Nephron progenitor cell (in vitro differentiated cells): Measurements from ENCODE around the gene FER1L5.

Experiments
- DNase-seq: peaks from one replicate; pipeline ENCODE4 v3.0.0; 2021
- H3K27ac Mint-ChIP-seq: 2 replicates; pipeline ENCODE4 v1.8.0; 2021; ENCODE audit warnings: mild to moderate bottlenecking, moderate library complexity, mixed read lengths
- H3K27me3 Mint-ChIP-seq: 2 replicates; pipeline ENCODE4 v1.8.0; 2021; ENCODE audit warnings: mild to moderate bottlenecking, low read depth, mixed read lengths; ENCODE audit not compliant: poor library complexity
- H3K36me3 Mint-ChIP-seq: 2 replicates; pipeline ENCODE4 v1.8.0; 2021; ENCODE audit warnings: low read depth, mixed read lengths
- H3K4me1 Mint-ChIP-seq: 2 replicates; pipeline ENCODE4 v1.8.0; 2021; ENCODE audit warnings: mixed read lengths
- H3K4me3 Mint-ChIP-seq: 2 replicates; pipeline ENCODE4 v1.8.0; 2021; ENCODE audit warnings: mild to moderate bottlenecking, moderate library complexity, mixed read lengths
- H3K9me3 Mint-ChIP-seq: 2 replicates; pipeline ENCODE4 v1.8.0; 2021; ENCODE audit warnings: mild to moderate bottlenecking, moderate library complexity, mixed read lengths
- CTCF ChIP-seq: fragments of 200-600 bp; sonication (generic); IDR thresholded peaks from 2 replicates; pipeline ENCODE4 v1.5.0; 2021; ENCODE audit warnings: antibody characterized with exemption

The FER1L5 gene

GRCh38 chr2:96637385-96638143 lies 5.0 kb upstream of the FER1L5 start:
- Mint-ChIP-seq H3K27me3 (peaks cover 3% of the 10 kb centered on the region), H3K4me3 (peak overlapping the region; percentile 94), H3K4me1 (peaks cover 38% of the 10 kb centered on the region), H3K27ac (peak overlapping the region; percentile 92), H3K9me3 (no peaks in the 10 kb centered on the region), H3K36me3 (peaks cover 19% of the 10 kb centered on the region)
- peak; percentile 81 for DNase-seq
- no peak for TF ChIP-seq CTCF

GRCh38 chr2:96638144-96639121 lies 4.1 kb upstream of the FER1L5 start, which contains the start of gene KANSL3:
TSS of gene KANSL3 (minus strand) at chr2:96638312. CDS start at chr2:96637135, 1,177 bp downstream.
- peaks cover 19% of the 10 kb centered on the region for H3K36me3 Mint-ChIP-seq

GRCh38 chr2:96647681-96648080 lies 5.1 kb downstream of the FER1L5 start:
- Mint-ChIP-seq H3K36me3 (no peaks in the 10 kb centered on the region), H3K9me3 (no peaks in the 10 kb centered on the region), H3K4me1 (peaks cover 16% of the 10 kb centered on the region), H3K27ac (no peak overlapping the region), H3K27me3 (peaks cover 6% of the 10 kb centered on the region), H3K4me3 (no peak overlapping the region)
- DNase-seq, result no peak
- TF ChIP-seq CTCF, result no peak

More at GRCh38 chr2:96638144-96639121, 4.1 kb upstream of the FER1L5 start, which contains the start of gene KANSL3:
- H3K4me3 Mint-ChIP-seq, result peak within 1 kb of the TSS; percentile 94
- H3K9me3 Mint-ChIP-seq, result no peaks in the 10 kb centered on the region
- DNase-seq, result peak; percentile 92
- TF ChIP-seq CTCF, result no peak
- peaks cover 3% of the 10 kb centered on the region for H3K27me3 Mint-ChIP-seq
- H3K4me1 Mint-ChIP-seq, result peaks cover 42% of the 10 kb centered on the region
- peak within 1 kb of the TSS; percentile 92 for H3K27ac Mint-ChIP-seq

GRCh38 chr2:96648306-96648930 lies 5.9 kb downstream of the FER1L5 start:
- TF ChIP-seq CTCF, result no peak
- Mint-ChIP-seq H3K4me3 (no peak overlapping the region), H3K4me1 (peaks cover 12% of the 10 kb centered on the region), H3K27me3 (peaks cover 6% of the 10 kb centered on the region), H3K27ac (no peak overlapping the region), H3K9me3 (no peaks in the 10 kb centered on the region), H3K36me3 (no peaks in the 10 kb centered on the region)
- no peak for DNase-seq

GRCh38 chr2:96649342-96649741 lies 6.8 kb downstream of the FER1L5 start:
- Mint-ChIP-seq H3K36me3 (peaks cover 4% of the 10 kb centered on the region), H3K27ac (no peak overlapping the region), H3K4me1 (peaks cover 12% of the 10 kb centered on the region), H3K4me3 (no peak overlapping the region), H3K27me3 (peaks cover 6% of the 10 kb centered on the region), H3K9me3 (no peaks in the 10 kb centered on the region)
- TF ChIP-seq CTCF, result no peak
- no peak for DNase-seq
